H9 (cell line): ENCODE measurements around the gene CRYBB1. TPM values are rescaled to one million over a fixed set of nuclear protein-coding genes. Genes with fewer than 3 reads are reported as not detected.

ENCODE experiments used
- DNase-seq: peaks from one replicate; pipeline ENCODE4 v3.0.0-alpha.2; 2017
- H2AFZ ChIP-seq: one replicate; pipeline ENCODE4 v1.6.1; 2013; ENCODE audit warnings: mild to moderate bottlenecking, low read length, control low read depth, moderate library complexity
- H2AK5ac ChIP-seq: 2 replicates; pipeline ENCODE4 v1.6.1; 2013; ENCODE audit warnings: low read length, control low read depth, mixed read lengths; ENCODE audit not compliant: insufficient read length
- H2BK120ac ChIP-seq: one replicate; pipeline ENCODE4 v1.6.1; 2013; ENCODE audit warnings: low read depth, mild to moderate bottlenecking, low read length, control low read depth, inconsistent platforms; ENCODE audit not compliant: poor library complexity, severe bottlenecking
- H2BK12ac ChIP-seq: 2 replicates; pipeline ENCODE4 v1.6.1; 2013; ENCODE audit warnings: low read length, control low read depth, mixed read lengths, low read depth; ENCODE audit not compliant: insufficient read length
- H2BK15ac ChIP-seq: 2 replicates; pipeline ENCODE4 v1.6.1; 2013; ENCODE audit warnings: low read depth, low read length, control low read depth
- H2BK20ac ChIP-seq: one replicate; pipeline ENCODE4 v1.6.1; 2013; ENCODE audit warnings: low read depth, mild to moderate bottlenecking, low read length, control low read depth, inconsistent platforms; ENCODE audit not compliant: poor library complexity, severe bottlenecking
- H2BK5ac ChIP-seq: 2 replicates; pipeline ENCODE4 v1.6.1; 2013; ENCODE audit warnings: low read length, control low read depth, mixed read lengths; ENCODE audit not compliant: insufficient read length
- H3K14ac ChIP-seq: 2 replicates; pipeline ENCODE4 v1.6.1; 2013; ENCODE audit warnings: low read length, control low read depth; ENCODE audit not compliant: insufficient read depth
- H3K18ac ChIP-seq: 2 replicates; pipeline ENCODE4 v1.6.1; 2013; ENCODE audit warnings: low read depth, mild to moderate bottlenecking, mixed read lengths, low read length, control low read depth; ENCODE audit not compliant: insufficient read length
- H3K23ac ChIP-seq: 2 replicates; pipeline ENCODE4 v1.6.1; 2013; ENCODE audit warnings: low read length, control low read depth, mixed read lengths, low read depth; ENCODE audit not compliant: insufficient read length
- H3K23me2 ChIP-seq: 2 replicates; pipeline ENCODE4 v1.6.1; 2013; ENCODE audit warnings: low read depth, mild to moderate bottlenecking, mixed read lengths, low read length, control low read depth; ENCODE audit not compliant: insufficient read length, poor library complexity, severe bottlenecking
- H3K27ac ChIP-seq: 2 replicates; pipeline ENCODE4 v1.5.1; 2013; ENCODE audit warnings: low read length, control low read depth, mixed read lengths, low read depth; ENCODE audit not compliant: insufficient read length
- H3K27me3 ChIP-seq: 2 replicates; pipeline ENCODE4 v1.6.1; 2013; ENCODE audit warnings: low read length, control low read depth, inconsistent platforms; ENCODE audit not compliant: insufficient read depth
- H3K4ac ChIP-seq: 2 replicates; pipeline ENCODE4 v1.6.1; 2013; ENCODE audit warnings: low read depth, mild to moderate bottlenecking, control low read depth, inconsistent platforms, low read length, moderate library complexity
- H3K4me1 ChIP-seq: 2 replicates; pipeline ENCODE4 v1.6.1; 2013; ENCODE audit warnings: low read length, control low read depth, inconsistent platforms; ENCODE audit not compliant: insufficient read depth
- H3K4me2 ChIP-seq: 2 replicates; pipeline ENCODE4 v1.6.1; 2013; ENCODE audit warnings: low read length, control low read depth, mixed read lengths; ENCODE audit not compliant: insufficient read length, insufficient read depth
- H3K56ac ChIP-seq: 2 replicates; pipeline ENCODE4 v1.6.1; 2013; ENCODE audit warnings: low read depth, mild to moderate bottlenecking, mixed read lengths, low read length, control low read depth; ENCODE audit not compliant: insufficient read length
- H3K79me1 ChIP-seq: 2 replicates; pipeline ENCODE4 v1.6.1; 2013; ENCODE audit warnings: low read depth, mild to moderate bottlenecking, moderate library complexity, low read length, control low read depth, inconsistent platforms; ENCODE audit not compliant: insufficient read depth, poor library complexity, severe bottlenecking
- H3K79me2 ChIP-seq: 2 replicates; pipeline ENCODE4 v1.6.1; 2013; ENCODE audit warnings: low read length, control low read depth, inconsistent platforms; ENCODE audit not compliant: insufficient read depth
- H3K9ac ChIP-seq: 2 replicates; pipeline ENCODE4 v1.6.1; 2013; ENCODE audit warnings: low read length, control low read depth, mixed read lengths; ENCODE audit not compliant: insufficient read length; ENCODE audit errors: extremely low read depth
- H3K9me3 ChIP-seq: one replicate; pipeline ENCODE4 v1.6.1; 2013; ENCODE audit warnings: low read depth, low read length, inconsistent platforms; ENCODE audit not compliant: control insufficient read depth
- H3T11ph ChIP-seq: one replicate; pipeline ENCODE4 v1.6.1; 2013; ENCODE audit warnings: mild to moderate bottlenecking, low read length, control low read depth, inconsistent platforms
- H4K20me1 ChIP-seq: one replicate; pipeline ENCODE4 v1.6.1; 2013; ENCODE audit not compliant: control insufficient read depth, insufficient read length, insufficient read depth
- H4K5ac ChIP-seq: 2 replicates; pipeline ENCODE4 v1.6.1; 2013; ENCODE audit warnings: low read depth, mild to moderate bottlenecking, mixed read lengths, low read length, control low read depth; ENCODE audit not compliant: insufficient read length
- H4K8ac ChIP-seq: replicated peaks from 2 replicates; pipeline ENCODE4 v1.6.1; 2013; ENCODE audit warnings: low read length, control low read depth, mixed read lengths, low read depth; ENCODE audit not compliant: insufficient read length
- H4K91ac ChIP-seq: 2 replicates; pipeline ENCODE4 v1.6.1; 2013; ENCODE audit warnings: low read depth, mild to moderate bottlenecking, moderate library complexity, mixed read lengths, low read length, control low read depth; ENCODE audit not compliant: insufficient read length
- H3K27ac Mint-ChIP-seq, 3 experiments: 2 replicates in 2 of 3; 3 replicates in 1 of 3; pipeline ENCODE4 v1.8.0; 2020 to 2021; ENCODE audit warnings: mixed read lengths in 3 of 3, mild to moderate bottlenecking in 1 of 3, moderate library complexity in 1 of 3
- H3K27me3 Mint-ChIP-seq: 2 replicates; pipeline ENCODE4 v1.8.0; 2021; ENCODE audit warnings: low read depth, mild to moderate bottlenecking, moderate library complexity, mixed read lengths
- H3K36me3 Mint-ChIP-seq, 3 experiments: 2 replicates in 2 of 3; 3 replicates in 1 of 3; pipeline ENCODE4 v1.8.0; 2020 to 2021; ENCODE audit warnings: low read depth in 3 of 3, mixed read lengths in 3 of 3; ENCODE audit not compliant: insufficient read depth in 1 of 3
- H3K4me1 Mint-ChIP-seq, 2 experiments: 2 replicates each; pipeline ENCODE4 v1.8.0; 2020; ENCODE audit warnings: mixed read lengths in 2 of 2
- H3K4me3 Mint-ChIP-seq, 2 experiments: 2 replicates in 1 of 2; 3 replicates in 1 of 2; pipeline ENCODE4 v1.8.0; 2020 to 2021; ENCODE audit warnings: mild to moderate bottlenecking in 2 of 2, mixed read lengths in 2 of 2, moderate library complexity in 1 of 2
- H3K9me3 Mint-ChIP-seq, 2 experiments: 2 replicates in 1 of 2; 3 replicates in 1 of 2; pipeline ENCODE4 v1.8.0; 2020; ENCODE audit warnings: mild to moderate bottlenecking in 2 of 2, mixed read lengths in 2 of 2, moderate library complexity in 1 of 2
- CTCF ChIP-seq: fragments of 200-600 bp; sonication (generic); conservative IDR thresholded peaks from 3 replicates; pipeline ENCODE4 v1.8.0; 2021; ENCODE audit warnings: antibody characterized with exemption, mild to moderate bottlenecking
- WGBS: extraction: QIAGEN DNeasy Blood & Tissue Kit; methylation state at CpG from one replicate; pipeline ENCODE4 v1.1.7; 2013; ENCODE audit warnings: missing lambda C conversion rate, low lambda C conversion rate, mixed read lengths; ENCODE audit not compliant: insufficient read length; ENCODE audit errors: extremely low coverage; 5-methylcytosine and 5-hydroxymethylcytosine counted together
- total RNA-seq: library from RNA; stranded (reverse); gene quantifications from 2 replicates; pipeline ENCODE4 v1.2.1, GENCODE V29; 2021

Gene CRYBB1
- total RNA-seq, 1 experiment from 2014 or later, result 5.4 TPM

DNA sequence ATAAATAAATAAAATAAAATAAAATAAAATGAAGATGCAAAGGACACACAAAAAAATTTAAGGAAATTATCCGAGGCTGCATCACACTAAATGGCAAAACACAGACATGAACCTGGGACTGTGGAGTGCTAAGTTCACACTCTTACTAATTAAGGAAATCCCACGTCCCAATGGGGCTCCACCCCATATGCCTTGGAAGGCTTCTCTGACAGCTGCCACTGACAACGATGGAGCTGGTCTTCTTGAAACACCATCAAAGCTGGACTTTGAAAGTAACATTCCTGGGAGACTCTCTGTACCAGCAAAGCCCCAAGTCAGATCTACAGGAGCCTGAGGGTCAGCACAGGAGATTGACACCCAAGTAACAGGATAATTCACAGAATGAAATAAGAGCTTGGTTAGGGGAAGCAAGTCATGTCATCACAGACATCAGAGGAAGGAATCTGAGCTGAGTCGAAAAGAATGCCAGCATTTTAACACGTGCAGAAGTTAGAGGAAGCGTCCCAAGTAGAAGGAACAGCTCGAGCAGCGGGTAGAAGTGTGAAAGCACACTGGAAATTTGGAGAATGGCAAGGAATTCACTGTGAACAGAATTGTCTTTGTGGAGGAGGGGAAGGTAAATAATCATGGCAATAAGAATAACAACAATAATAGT is 41.7 kb downstream of the CRYBB1 start:
- no peak for TF ChIP-seq CTCF
- Histone ChIP-seq H3K56ac (no peak overlapping the region), H3K23ac (no peak overlapping the region), H3K18ac (no peak overlapping the region), H3K14ac (no peak overlapping the region), H3K4ac (no peak overlapping the region), H3K27me3 (no peaks in the 10 kb centered on the region), H3K23me2 (no peaks in the 10 kb centered on the region), H3K4me2 (no peak overlapping the region), H3K79me2 (peaks cover 52% of the 10 kb centered on the region; the same call in 1 of the 2 replicates), H2BK120ac (no peak overlapping the region), H4K91ac (no peak overlapping the region), H3K79me1 (peaks cover 15% of the 10 kb centered on the region), H2AK5ac (no peak overlapping the region), H3K9me3 (no peaks in the 10 kb centered on the region), H4K20me1 (peaks cover 2% of the 10 kb centered on the region), H3K9ac (no peak overlapping the region), H2BK12ac (no peak overlapping the region), H4K8ac (no peak overlapping the region), H2BK15ac (no peak overlapping the region), H2BK5ac (no peak overlapping the region), H3K4me1 (peaks cover 19% of the 10 kb centered on the region; the same call in 1 of the 2 replicates), H2AFZ (no peak overlapping the region), H4K5ac (no peak overlapping the region), H3T11ph (no peak overlapping the region), H3K27ac (no peak overlapping the region), H2BK20ac (no peak overlapping the region)
- H3K27ac Mint-ChIP-seq, result peak overlapping the region in 1 of 3 experiments; percentile 1; a peak in 1 of 7 replicates
- no peaks in the 10 kb centered on the region for H3K9me3 Mint-ChIP-seq
- H3K27me3 Mint-ChIP-seq, result no peaks in the 10 kb centered on the region
- DNase-seq, result no peak
- H3K36me3 Mint-ChIP-seq, result peaks cover 18 to 36% (median 25%) of the 10 kb centered on the region in 3 experiments; a peak in 6 of 7 replicates
- H3K4me1 Mint-ChIP-seq, result peaks cover 72 to 79% of the 10 kb centered on the region in 2 experiments
- WGBS, result no CpG with 5 or more reads among the region's 8 CpGs
- no peak overlapping the region for H3K4me3 Mint-ChIP-seq
